Fibroblast of lung (primary cell): Measurements from ENCODE around the gene PIP4K2B. TPM values are rescaled to one million over a fixed set of nuclear protein-coding genes. Genes with fewer than 3 reads are reported as not detected.

Source experiments
- DNase-seq, 2 donors: peaks; one replicate each; pipeline versions ENCODE4 v3.0.0 to v3.0.0-alpha.2; 2010; ENCODE audit warnings: low read depth in 2 of 2
- H2AFZ ChIP-seq: 2 replicates; pipeline ENCODE4 v1.5.1; 2012; ENCODE audit warnings: low read length, control low read depth, inconsistent platforms
- H3K27ac ChIP-seq: 2 replicates; pipeline ENCODE4 v1.5.1; 2011; ENCODE audit warnings: low read length, control low read depth; ENCODE audit not compliant: insufficient read depth
- H3K27me3 ChIP-seq: 2 replicates; pipeline ENCODE4 v1.5.1; 2011; ENCODE audit warnings: mild to moderate bottlenecking, low read length; ENCODE audit not compliant: control insufficient read depth, insufficient read depth
- H3K36me3 ChIP-seq: 2 replicates; pipeline ENCODE4 v1.5.1; 2011; ENCODE audit warnings: low read length; ENCODE audit not compliant: control insufficient read depth, insufficient read depth
- H3K4me1 ChIP-seq: 2 replicates; pipeline ENCODE4 v1.5.1; 2011; ENCODE audit warnings: low read length; ENCODE audit not compliant: control insufficient read depth, insufficient read depth; ENCODE audit errors: extremely low read depth
- H3K4me2 ChIP-seq: 2 replicates; pipeline ENCODE4 v1.5.1; 2011; ENCODE audit warnings: low read length, control low read depth; ENCODE audit not compliant: insufficient read depth; ENCODE audit errors: extremely low read depth
- H3K4me3 ChIP-seq, 4 experiments: fragments of 200-600 bp in 1 of 4; sonication (generic) in 1 of 4; replicated peaks in 1 of 4; 2 replicates each; pipeline ENCODE4 v1.5.1; 2011 to 2016; ENCODE audit warnings: low read length in 4 of 4, low read depth in 3 of 4, mild to moderate bottlenecking in 3 of 4, control low read depth in 2 of 4, inconsistent platforms in 1 of 4, mixed read lengths in 1 of 4; ENCODE audit not compliant: insufficient read depth in 1 of 4; ENCODE audit errors: control extremely low read depth in 1 of 4
- H3K79me2 ChIP-seq: 2 replicates; pipeline ENCODE4 v1.5.1; 2012; ENCODE audit warnings: mild to moderate bottlenecking, low read length, inconsistent platforms; ENCODE audit not compliant: control insufficient read depth, insufficient read depth
- H3K9ac ChIP-seq: 2 replicates; pipeline ENCODE4 v1.5.1; 2011; ENCODE audit warnings: mild to moderate bottlenecking, low read length, control low read depth; ENCODE audit not compliant: insufficient read depth
- H3K9me3 ChIP-seq: 2 replicates; pipeline ENCODE4 v1.5.1; 2012; ENCODE audit warnings: low read depth, low read length; ENCODE audit not compliant: control insufficient read depth, insufficient read depth
- H4K20me1 ChIP-seq: 2 replicates; pipeline ENCODE4 v1.5.1; 2011; ENCODE audit warnings: low read length; ENCODE audit not compliant: control insufficient read depth, insufficient read depth; ENCODE audit errors: extremely low read depth
- CTCF ChIP-seq, 2 donors: IDR thresholded peaks in 1 of 2; conservative IDR thresholded peaks in 1 of 2; 1 replicate in 1 of 2; 2 replicates in 1 of 2; pipeline ENCODE4 v1.5.1; 2011 to 2012; ENCODE audit warnings: low read length in 2 of 2, control low read depth in 1 of 2, inconsistent platforms in 1 of 2, low read depth in 1 of 2, mild to moderate bottlenecking in 1 of 2
- EZH2 ChIP-seq: IDR thresholded peaks from 2 replicates; pipeline ENCODE4 v1.5.1; 2012; ENCODE audit warnings: low read length, control low read depth, mild to moderate bottlenecking; ENCODE audit errors: missing control alignments
- polyA plus RNA-seq, 2 donors: library from polyadenylated mRNA; depleted of rRNA in 1 of 2; stranded (reverse) in 1 of 2; unstranded in 1 of 2; fragments of >200 nt; gene quantifications; 2 replicates each; pipeline ENCODE4 v1.2.1, GENCODE V29; 2011 to 2012; ENCODE audit warnings: missing spikeins in 1 of 2
- total RNA-seq: library from RNA; depleted of rRNA; stranded (reverse); fragments of >200 nt; gene quantifications from 2 replicates; pipeline ENCODE4 v1.2.1, GENCODE V29; 2014

The PIP4K2B gene
- total and polyA plus RNA-seq, 2 donors (not counting 1 experiment from before 2014, with no cell fraction given), result 30.6 to 43.8 TPM

GRCh38 chr17:38746004-38746848, 53.1 kb downstream of the PIP4K2B start:
- Histone ChIP-seq H3K9ac (peak overlapping the region; percentile 18), H3K27me3 (no peaks in the 10 kb centered on the region), H3K36me3 (peaks cover 2% of the 10 kb centered on the region), H3K79me2 (peaks cover 60% of the 10 kb centered on the region), H3K4me1 (peaks cover 22% of the 10 kb centered on the region), H3K4me2 (peak overlapping the region; percentile 91), H2AFZ (no peak overlapping the region), H3K9me3 (no peaks in the 10 kb centered on the region), H3K4me3 (peak overlapping the region; percentile 71 to 89 (median 78)), H4K20me1 (no peaks in the 10 kb centered on the region), H3K27ac (no peak overlapping the region)
- TF ChIP-seq CTCF (conservative IDR thresholded peaks at IDR 0.05 in 1 of 2, IDR thresholded peaks at IDR 0.05 in 1 of 2; ENCODE audit: low read depth in 1 of 2, low read length in 2 of 2) (no peak), EZH2 (no peak)
- no peak for DNase-seq

GRCh38 chr17:38745545-38745944, 53.8 kb downstream of the PIP4K2B start:
- Histone ChIP-seq H3K27ac (no peak overlapping the region), H3K4me2 (peak overlapping the region; percentile 91), H2AFZ (no peak overlapping the region), H3K36me3 (peaks cover 2% of the 10 kb centered on the region), H3K4me1 (peaks cover 22% of the 10 kb centered on the region), H3K9me3 (no peaks in the 10 kb centered on the region), H4K20me1 (no peaks in the 10 kb centered on the region), H3K79me2 (peaks cover 64% of the 10 kb centered on the region), H3K27me3 (no peaks in the 10 kb centered on the region), H3K4me3 (peak overlapping the region in 1 of 4 experiments; percentile 71), H3K9ac (no peak overlapping the region)
- no peak for DNase-seq
- TF ChIP-seq EZH2, result no peak
- TF ChIP-seq CTCF (conservative IDR thresholded peaks at IDR 0.05 in 1 of 2, IDR thresholded peaks at IDR 0.05 in 1 of 2; ENCODE audit: low read depth in 1 of 2, low read length in 2 of 2), result no peak

GRCh38 chr17:38743556-38744171, 55.7 kb downstream of the PIP4K2B start:
- Histone ChIP-seq H3K36me3 (peaks cover 14% of the 10 kb centered on the region), H3K79me2 (peaks cover 72% of the 10 kb centered on the region), H3K27ac (no peak overlapping the region), H3K4me2 (no peak overlapping the region), H3K9ac (no peak overlapping the region), H4K20me1 (no peaks in the 10 kb centered on the region), H3K4me1 (peaks cover 22% of the 10 kb centered on the region), H2AFZ (no peak overlapping the region), H3K9me3 (no peaks in the 10 kb centered on the region), H3K27me3 (no peaks in the 10 kb centered on the region), H3K4me3 (no peak overlapping the region)
- DNase-seq, result no peak
- TF ChIP-seq CTCF (conservative IDR thresholded peaks at IDR 0.05 in 1 of 2, IDR thresholded peaks at IDR 0.05 in 1 of 2; ENCODE audit: low read depth in 1 of 2, low read length in 2 of 2) (no peak), EZH2 (no peak)
